Aorta (tissue), 5 donors: ENCODE results near the gene CMSS1. TPM values are rescaled to one million over a fixed set of nuclear protein-coding genes. Genes with fewer than 3 reads are reported as not detected.

Experiments
- ATAC-seq: fragments of 200-7000 bp; cut with Tn5 transposase; one replicate; pipeline ENCODE4 v1.9.1; 2022; ENCODE audit warnings: moderate library complexity; ENCODE audit not compliant: low FRiP score
- DNase-seq, 2 donors: peaks; one replicate each; pipeline ENCODE4 v3.0.0-alpha.2; 2020
- H3K27ac ChIP-seq, 2 donors: one replicate each; pipeline ENCODE4 v1.5.1; 2013; ENCODE audit warnings: low read length in 2 of 2, mild to moderate bottlenecking in 2 of 2, moderate library complexity in 2 of 2, control low read depth in 1 of 2, inconsistent platforms in 1 of 2, low read depth in 1 of 2
- H3K27me3 ChIP-seq, 2 donors: one replicate each; pipeline ENCODE4 v1.6.1; 2013; ENCODE audit warnings: control low read depth in 1 of 2, low read length in 1 of 2, mild to moderate bottlenecking in 1 of 2, moderate library complexity in 1 of 2; ENCODE audit not compliant: insufficient read depth in 2 of 2, control insufficient read depth in 1 of 2
- H3K36me3 ChIP-seq, 2 donors: one replicate each; pipeline ENCODE4 v1.6.1; 2013; ENCODE audit warnings: control low read depth in 1 of 2, low read length in 1 of 2, mild to moderate bottlenecking in 1 of 2; ENCODE audit not compliant: insufficient read depth in 2 of 2, control insufficient read depth in 1 of 2
- H3K4me1 ChIP-seq, 2 donors: one replicate each; pipeline ENCODE4 v1.6.1; 2013; ENCODE audit warnings: low read length in 2 of 2, control low read depth in 1 of 2, mild to moderate bottlenecking in 1 of 2, moderate library complexity in 1 of 2; ENCODE audit not compliant: insufficient read depth in 2 of 2, control insufficient read depth in 1 of 2
- H3K4me3 ChIP-seq, 2 donors: one replicate each; pipeline ENCODE4 v1.5.1; 2013; ENCODE audit warnings: low read length in 2 of 2, control low read depth in 1 of 2, mild to moderate bottlenecking in 1 of 2
- H3K9me3 ChIP-seq: one replicate; pipeline ENCODE4 v1.6.1; 2013; ENCODE audit warnings: mild to moderate bottlenecking, low read length; ENCODE audit not compliant: control insufficient read depth
- WGBS, 2 donors: extraction: QIAGEN DNeasy Blood & Tissue Kit; methylation state at CpG; one replicate each; pipeline ENCODE4 v1.1.7; 2013; 5-methylcytosine and 5-hydroxymethylcytosine counted together
- intact Hi-C, 2 donors: fragments of 100-400 bp; cut with DNase I; formaldehyde crosslinking; loops; one replicate each; pipeline versions ENCODE4 v1.14.2 to v1.15.0; 2022
- polyA plus RNA-seq, 2 donors: library from polyadenylated mRNA; stranded (reverse); fragments of 200-250 nt; gene quantifications; one replicate each; pipeline ENCODE4 v1.2.3, GENCODE V29; 2013
- total RNA-seq, 2 donors: library from RNA; stranded (reverse); fragmentation: NEBNext Ultra II Directional; extraction: Animal tissue kit (Norgen Biotek cat#: 25700); gene quantifications; one replicate each; pipeline ENCODE4 v1.2.1, GENCODE V29; 2021
- donor health status: healthy with polysubstance abuse.
- donor health status: Bipolar disorder and iron deficiency.
- donor health status: DM: no; HTN: no; CAD: no.
- donor health status: DM: no; HTN: no; CAD: no.
- donor health status: DM: yes; HTN: yes; CAD: no.

Gene CMSS1
- total and polyA plus RNA-seq, 4 donors: 21.3 to 36.3 (median 33.3) TPM

GRCh38 chr3:99842826-99843589 is 25.3 kb downstream of the CMSS1 start:
- ATAC-seq: peak; percentile 70
- peak overlapping the region; percentile 63 to 91 for H3K27ac ChIP-seq
- H3K27me3 ChIP-seq: no peaks in the 10 kb centered on the region
- peaks cover 2 to 3% of the 10 kb centered on the region in 2 donors for H3K4me1 ChIP-seq
- H3K36me3 ChIP-seq: no peaks in the 10 kb centered on the region
- WGBS, 2 donors: 37 to 40% methylated on average over 2 of the region's 2 CpGs
- no peak overlapping the region for H3K4me3 ChIP-seq
- intact Hi-C loops: loop anchor here in 1 of 2 donors (5.0 kb wide), 2 partner anchors 319 to 414 kb away; no protein-coding TSS in a partner anchor
- DNase-seq: no peak
- H3K9me3 ChIP-seq: no peaks in the 10 kb centered on the region

DNA sequence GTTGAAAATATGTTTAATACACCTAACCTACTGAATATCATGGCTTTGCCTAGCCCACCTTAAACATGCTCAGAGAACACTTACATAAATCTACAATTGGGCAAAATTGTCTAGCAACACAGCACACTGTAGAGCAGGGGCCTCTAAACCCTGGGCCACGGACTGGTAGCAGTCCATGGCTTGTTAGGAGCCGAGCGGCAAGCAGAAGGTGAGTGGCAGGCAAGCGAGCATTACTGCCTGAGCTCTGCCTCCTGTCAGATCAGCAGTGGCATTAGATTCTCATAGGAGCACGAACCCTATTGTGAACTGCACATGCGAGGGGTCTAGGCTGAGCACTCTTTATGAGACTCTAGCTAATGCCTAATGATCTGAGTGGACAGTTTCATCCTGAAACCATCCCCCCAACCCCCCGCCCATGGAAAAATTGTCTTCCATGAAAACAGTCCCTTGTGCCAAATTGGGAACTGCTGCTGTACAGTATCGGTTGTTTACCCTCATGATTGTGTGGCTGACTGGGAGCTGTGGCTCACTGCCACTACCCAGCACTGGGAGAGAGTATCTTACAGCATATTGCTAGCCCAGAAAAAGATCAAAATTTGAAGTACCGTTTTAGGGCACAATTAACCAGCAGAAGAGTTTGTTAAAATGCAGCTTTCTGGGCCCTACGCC is 26.1 kb downstream of the CMSS1 start:
- H3K36me3 ChIP-seq: peaks cover 0 to 2% of the 10 kb centered on the region in 2 donors
- peak overlapping the region; percentile 66 to 90 for H3K27ac ChIP-seq
- peak in 1 of 2 donors; percentile 55 for DNase-seq
- peaks cover under 1% of the 10 kb centered on the region for H3K9me3 ChIP-seq
- H3K27me3 ChIP-seq: no peaks in the 10 kb centered on the region
- H3K4me1 ChIP-seq: peaks cover 2 to 3% of the 10 kb centered on the region in 2 donors
- no peak overlapping the region for H3K4me3 ChIP-seq
- 7 to 8% methylated on average over 10 of the region's 10 CpGs for WGBS, 2 donors
- peak; percentile 49 for ATAC-seq
- intact Hi-C loops: loop anchor here in 1 of 2 donors (5.0 kb wide), 2 partner anchors 319 to 414 kb away; no protein-coding TSS in a partner anchor

DNA sequence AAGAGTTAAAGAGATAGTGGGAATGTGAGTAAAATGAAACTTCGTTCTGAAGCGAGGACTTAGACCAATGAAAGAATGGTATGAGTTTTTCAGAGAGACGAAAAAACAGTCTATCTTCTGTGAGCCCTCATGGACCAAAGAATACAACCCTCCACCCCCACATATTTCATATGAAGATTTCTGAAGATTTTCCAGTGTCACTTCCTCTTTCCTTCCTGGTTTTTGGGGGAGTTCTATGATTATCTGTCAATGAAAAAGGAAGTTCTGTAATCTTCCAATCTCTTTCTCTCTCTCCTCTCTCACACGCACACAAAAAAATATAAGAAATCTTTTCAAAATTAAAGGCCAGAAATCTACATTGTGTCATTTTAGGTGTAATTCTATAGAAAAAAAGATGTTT is 27.7 kb downstream of the CMSS1 start:
- intact Hi-C loops: loop anchor here in 1 of 2 donors (5.0 kb wide), 1 partner anchor 197 kb away; no protein-coding TSS in a partner anchor
- 13 to 16% methylated on average over 4 of the region's 4 CpGs for WGBS, 2 donors
- Histone ChIP-seq H3K27me3 (no peaks in the 10 kb centered on the region), H3K36me3 (peaks cover under 1 to 6% of the 10 kb centered on the region in 2 donors), H3K27ac (peak overlapping the region in 1 of 2 donors; percentile 28), H3K4me3 (no peak overlapping the region), H3K4me1 (peaks cover 2 to 3% of the 10 kb centered on the region in 2 donors), H3K9me3 (peaks cover 4% of the 10 kb centered on the region)
- no peak for ATAC-seq
- no peak for DNase-seq

GRCh38 chr3:99845999-99846398 is 28.3 kb downstream of the CMSS1 start:
- H3K9me3 ChIP-seq: peaks cover 6% of the 10 kb centered on the region
- peaks cover 2 to 3% of the 10 kb centered on the region in 2 donors for H3K4me1 ChIP-seq
- intact Hi-C loops: loop anchor here in 1 of 2 donors (5.0 kb wide), 1 partner anchor 196 kb away; no protein-coding TSS in a partner anchor
- no peaks in the 10 kb centered on the region for H3K27me3 ChIP-seq
- peaks cover 6 to 11% of the 10 kb centered on the region in 2 donors for H3K36me3 ChIP-seq
- ATAC-seq: no peak
- no peak overlapping the region for H3K4me3 ChIP-seq
- 48 to 52% methylated on average over 2 of the region's 2 CpGs for whole genome bisulfite sequencing, 2 donors
- DNase-seq: no peak
- peak overlapping the region in 1 of 2 donors; percentile 89 for H3K27ac ChIP-seq

DNA sequence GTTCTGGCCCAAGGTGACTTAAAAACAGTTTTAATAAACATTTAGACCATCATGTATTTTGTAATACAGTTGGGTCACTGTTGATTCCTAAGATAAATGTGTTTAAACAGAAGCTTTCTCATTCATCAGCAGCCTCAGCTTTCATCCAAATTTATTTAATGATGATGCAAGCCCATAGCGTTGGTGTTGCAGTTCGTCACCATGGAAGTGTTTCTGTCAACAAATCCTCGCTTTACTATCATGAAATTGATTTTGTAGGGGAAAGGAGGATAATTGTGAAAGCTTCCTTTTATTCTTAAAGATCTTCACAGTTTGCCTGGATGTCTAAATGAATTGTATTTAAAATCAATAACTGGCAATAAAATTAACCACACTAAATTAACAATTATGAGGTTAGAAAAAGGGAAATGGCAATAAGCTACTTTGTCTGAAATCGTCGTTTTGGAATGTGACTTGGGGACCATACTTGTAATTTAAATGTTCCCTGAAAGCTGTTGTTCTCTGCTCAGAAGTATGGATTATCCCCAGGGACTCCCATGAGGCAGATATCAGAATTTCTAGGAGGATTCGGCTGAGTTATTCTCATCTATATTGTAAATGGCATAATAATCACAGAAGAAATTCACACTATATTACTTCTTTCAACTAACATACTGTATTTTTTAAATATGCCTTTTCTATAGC is 29.0 kb downstream of the CMSS1 start:
- Histone ChIP-seq H3K36me3 (peaks cover 6 to 11% of the 10 kb centered on the region in 2 donors), H3K27me3 (no peaks in the 10 kb centered on the region), H3K4me3 (no peak overlapping the region), H3K9me3 (peaks cover 6% of the 10 kb centered on the region), H3K4me1 (peaks cover 2 to 3% of the 10 kb centered on the region in 2 donors), H3K27ac (no peak overlapping the region)
- peak; percentile 47 for ATAC-seq
- intact Hi-C loops: loop anchor here in 1 of 2 donors (5.0 kb wide), 1 partner anchor 196 kb away; no protein-coding TSS in a partner anchor
- 9 to 10% methylated on average over 6 of the region's 6 CpGs for whole genome bisulfite sequencing, 2 donors
- DNase-seq: no peak

GRCh38 chr3:99848433-99848832 is 30.8 kb downstream of the CMSS1 start:
- Histone ChIP-seq H3K27me3 (no peaks in the 10 kb centered on the region), H3K27ac (peak overlapping the region in 1 of 2 donors; percentile 76), H3K4me3 (no peak overlapping the region), H3K36me3 (peaks cover 6 to 14% of the 10 kb centered on the region in 2 donors), H3K9me3 (peaks cover 8% of the 10 kb centered on the region), H3K4me1 (peaks cover 2 to 3% of the 10 kb centered on the region in 2 donors)
- intact Hi-C loops: loop anchor here in 1 of 2 donors (5.0 kb wide), 1 partner anchor 194 kb away; no protein-coding TSS in a partner anchor
- 26 to 27% methylated on average over 6 of the region's 6 CpGs for WGBS, 2 donors
- ATAC-seq: no peak
- DNase-seq: no peak

- no peak overlapping the region for H3K4me3 ChIP-seq
- DNase-seq: no peak
- H3K36me3 ChIP-seq: peaks cover 9 to 18% of the 10 kb centered on the region in 2 donors
- H3K4me1 ChIP-seq: peaks cover 2 to 3% of the 10 kb centered on the region in 2 donors
- H3K27me3 ChIP-seq: no peaks in the 10 kb centered on the region
- no peak overlapping the region for H3K27ac ChIP-seq
- intact Hi-C loops: no loop called here
- ATAC-seq: no peak
- peaks cover 8% of the 10 kb centered on the region for H3K9me3 ChIP-seq
- 91% methylated on average over 6 of the region's 6 CpGs for WGBS, 2 donors
Measured at GRCh38 chr3:99850608-99851007, 32.9 kb downstream of the CMSS1 start.

- intact Hi-C loops: no loop called here
- H3K27ac ChIP-seq: no peak overlapping the region
- peaks cover 9 to 18% of the 10 kb centered on the region in 2 donors for H3K36me3 ChIP-seq
- peaks cover 2 to 3% of the 10 kb centered on the region in 2 donors for H3K4me1 ChIP-seq
- H3K9me3 ChIP-seq: peaks cover 8% of the 10 kb centered on the region
- 80 to 81% methylated on average over 1 of the region's 1 CpG for WGBS, 2 donors
- H3K27me3 ChIP-seq: no peaks in the 10 kb centered on the region
- ATAC-seq: no peak
- H3K4me3 ChIP-seq: no peak overlapping the region
- DNase-seq: no peak
Measured at GRCh38 chr3:99851955-99852354, 34.3 kb downstream of the CMSS1 start.
